SK-N-SH (cell line): ENCODE data around the gene TTC7B. TPM values are rescaled to one million over a fixed set of nuclear protein-coding genes. Genes with fewer than 3 reads are reported as not detected.

Experiments used
- CTCF ChIA-PET: fragments of 300-600, 350-600 bp; formaldehyde crosslinking; extraction: SDS; loops from one replicate; lab custom pipeline; 2021; lab: Yijun Ruan, JAX
- POLR2A ChIA-PET: fragments of 350-600 bp; sonication (Branson Sonifier 250); formaldehyde crosslinking; extraction: SDS; loops from one replicate; lab custom pipeline; 2020; ENCODE audit warnings: antibody characterized with exemption, inconsistent platforms; lab: Yijun Ruan, JAX
- DNase-seq: peaks from one replicate; pipeline ENCODE4 v3.0.0; 2012
- H2AFZ ChIP-seq: fragments of 200-600 bp; sonication (generic); 2 replicates; pipeline ENCODE4 v1.8.1; 2016; ENCODE audit warnings: antibody characterized with exemption, mild to moderate bottlenecking, low read depth
- H3F3A ChIP-seq: fragments of 200-600 bp; sonication (generic); replicated peaks from 2 replicates; pipeline ENCODE3; 2016; ENCODE audit warnings: antibody characterized with exemption, mild to moderate bottlenecking; ENCODE audit not compliant: insufficient read depth
- H3K27ac ChIP-seq, 2 experiments: fragments of 200-500 bp in 1 of 2; fragments of 200-600 bp in 1 of 2; sonication (Bioruptor generic) in 1 of 2; sonication (generic), shearing (Covaris generic) in 1 of 2; 2 replicates each; pipeline versions ENCODE4 v1.5.1 to v1.6.1; 2014 to 2016; ENCODE audit warnings: low read depth in 2 of 2, inconsistent platforms in 1 of 2, low read length in 1 of 2, mild to moderate bottlenecking in 1 of 2, mixed read lengths in 1 of 2
- H3K27me3 ChIP-seq: fragments of 200-600 bp; sonication (generic), shearing (Covaris generic); 2 replicates; pipeline ENCODE4 v1.6.1; 2016; ENCODE audit warnings: mixed run types; ENCODE audit not compliant: insufficient read depth
- H3K36me3 ChIP-seq, 2 experiments: fragments of 200-500 bp in 1 of 2; fragments of 200-600 bp in 1 of 2; sonication (Bioruptor generic) in 1 of 2; sonication (generic) in 1 of 2; replicated peaks in 1 of 2; 2 replicates each; pipeline versions ENCODE3 to v1.5.1; 2014 to 2016; ENCODE audit warnings: low read length in 1 of 2, mild to moderate bottlenecking in 1 of 2; ENCODE audit not compliant: insufficient read depth in 2 of 2, control insufficient read depth in 1 of 2
- H3K4me1 ChIP-seq, 2 experiments: fragments of 200-500 bp in 1 of 2; fragments of 200-600 bp in 1 of 2; sonication (Bioruptor generic) in 1 of 2; sonication (generic), shearing (Covaris generic) in 1 of 2; 2 replicates each; pipeline versions ENCODE4 v1.5.1 to v1.6.1; 2014 to 2016; ENCODE audit warnings: low read depth in 1 of 2, low read length in 1 of 2, mixed run types in 1 of 2; ENCODE audit not compliant: insufficient read depth in 2 of 2, control insufficient read depth in 1 of 2
- H3K4me2 ChIP-seq: fragments of 200-600 bp; sonication (generic), shearing (Covaris generic); 2 replicates; pipeline ENCODE4 v1.6.1; 2017; ENCODE audit warnings: mixed run types
- H3K4me3 ChIP-seq, 2 experiments: fragments of 200-500 bp in 1 of 2; fragments of 200-600 bp in 1 of 2; sonication (Bioruptor generic) in 1 of 2; sonication (generic), shearing (Covaris generic) in 1 of 2; 2 replicates each; pipeline versions ENCODE4 v1.5.1 to v1.8.1; 2014 to 2016; ENCODE audit warnings: low read depth in 2 of 2, inconsistent platforms in 1 of 2, low read length in 1 of 2, mild to moderate bottlenecking in 1 of 2, mixed read lengths in 1 of 2, moderate library complexity in 1 of 2
- H3K79me2 ChIP-seq: fragments of 200-600 bp; sonication (generic); 2 replicates; pipeline ENCODE4 v1.8.1; 2017; ENCODE audit warnings: mild to moderate bottlenecking; ENCODE audit not compliant: insufficient read depth
- H3K9ac ChIP-seq: fragments of 200-600 bp; sonication (generic); 2 replicates; pipeline ENCODE4 v1.6.1; 2017; ENCODE audit warnings: mixed run types
- H3K9me2 ChIP-seq: fragments of 200-600 bp; sonication (generic); 2 replicates; pipeline ENCODE4 v1.6.1; 2017; ENCODE audit warnings: mixed run types
- H3K9me3 ChIP-seq: fragments of 200-600 bp; sonication (generic); 2 replicates; pipeline ENCODE4 v1.6.1; 2017; ENCODE audit warnings: mixed run types, mild to moderate bottlenecking, moderate library complexity
- H4K20me1 ChIP-seq: fragments of 200-600 bp; sonication (generic); 2 replicates; pipeline ENCODE4 v1.6.1; 2017; ENCODE audit warnings: mild to moderate bottlenecking, mixed run types; ENCODE audit not compliant: insufficient read depth
- FOSL2 ChIP-seq: IDR thresholded peaks from 2 replicates; pipeline ENCODE4 v1.4.0; 2012; ENCODE audit warnings: low read depth, mild to moderate bottlenecking, moderate library complexity, borderline replicate concordance
- GATA2 ChIP-seq: sonication (generic); formaldehyde crosslinking; IDR thresholded peaks from 2 replicates; pipeline ENCODE4 v1.5.0; 2020; ENCODE audit warnings: mild to moderate bottlenecking, missing genetic modification reagents
- JUND ChIP-seq: IDR thresholded peaks from 2 replicates; pipeline ENCODE4 v1.4.0; 2012
- NRF1 ChIP-seq: IDR thresholded peaks from 2 replicates; pipeline ENCODE4 v1.6.1; 2012; ENCODE audit warnings: low read depth, mild to moderate bottlenecking, low read length
- POLR2AphosphoS5 ChIP-seq: IDR thresholded peaks from 2 replicates; pipeline ENCODE4 v1.6.1; 2012; ENCODE audit warnings: low read depth, low read length
- SMC3 ChIP-seq: IDR thresholded peaks from 2 replicates; pipeline ENCODE4 v1.6.1; 2012; ENCODE audit warnings: low read depth, low read length, improper control_type of control experiment
- WGBS: methylation state at CpG from one replicate; pipeline ENCODE4 v1.1.6; 2017; ENCODE audit warnings: low lambda C conversion rate; 5-methylcytosine and 5-hydroxymethylcytosine counted together
- polyA plus RNA-seq, 3 experiments: library from polyadenylated mRNA; depleted of rRNA; stranded (reverse); fragments of >200 nt; gene quantifications; 2 replicates each; pipeline ENCODE4 v1.2.3, GENCODE V29; 2012
- TF ChIP-seq, protein P1 (sequence below): fragments of 150-350 bp; IDR thresholded peaks from 2 replicates; pipeline ENCODE4 v1.6.1; 2016; ENCODE audit warnings: mild to moderate bottlenecking, low read depth, low read length
- TF ChIP-seq, protein P2 (sequence below): fragments of 150-350 bp; IDR thresholded peaks from 2 replicates; pipeline ENCODE4 v1.6.1; 2017; ENCODE audit warnings: antibody characterized with exemption, low read length, low read depth, borderline replicate concordance
- TF ChIP-seq, protein P3 (sequence below): IDR thresholded peaks from 2 replicates; pipeline ENCODE4; 2012
- TF ChIP-seq, protein P4 (sequence below): IDR thresholded peaks from 2 replicates; pipeline ENCODE4 v1.6.1; 2012; ENCODE audit warnings: mild to moderate bottlenecking, low read depth, low read length, moderate library complexity

Gene TTC7B
- polyA plus RNA-seq, 1 of the 3 experiments (the other 2 are of a cell fraction): 43.1 TPM

DNA sequence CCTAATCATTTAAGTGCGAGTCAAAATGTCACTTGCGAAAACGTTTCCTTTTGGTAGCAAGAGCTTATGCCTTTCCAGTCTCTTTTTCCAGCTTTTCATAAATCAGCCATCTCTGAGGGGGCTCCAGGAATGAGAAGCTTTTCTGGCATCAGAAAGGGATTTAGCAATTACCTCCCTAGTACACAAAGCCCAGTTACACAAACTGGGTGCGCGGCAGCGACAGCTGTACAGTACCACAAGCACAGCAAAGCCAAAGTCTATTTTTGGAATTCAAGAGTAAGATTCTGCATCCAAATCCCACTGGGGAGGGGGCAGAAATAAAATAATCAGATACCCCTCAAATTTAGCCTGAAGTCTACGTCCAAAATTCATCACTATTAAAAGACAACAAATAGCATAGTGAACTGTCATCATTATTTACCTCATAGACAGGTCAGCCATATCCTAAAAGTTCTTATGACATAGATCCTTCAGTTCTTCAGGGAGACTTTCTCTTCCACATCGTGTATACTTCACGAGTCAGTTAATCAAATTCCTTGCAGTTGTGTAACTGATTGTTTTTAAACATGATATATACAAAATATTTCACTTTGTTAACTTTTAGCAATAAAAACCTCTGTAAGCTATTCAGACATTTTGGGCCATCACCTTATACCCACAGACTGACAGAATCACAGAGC, 150.8 kb downstream of the TTC7B start:
- Histone ChIP-seq H3K79me2 (no peaks in the 10 kb centered on the region), H3K27ac (no peak overlapping the region), H3K9me2 (no peaks in the 10 kb centered on the region), H3K9me3 (no peaks in the 10 kb centered on the region), H3K36me3 (peaks cover 0 to 12% of the 10 kb centered on the region in 2 experiments), H3K4me3 (no peak overlapping the region), H3K27me3 (no peaks in the 10 kb centered on the region), H2AFZ (no peak overlapping the region), H3K4me2 (no peak overlapping the region), H4K20me1 (no peaks in the 10 kb centered on the region), H3K4me1 (peaks cover 3 to 4% of the 10 kb centered on the region in 2 experiments; a peak in 1 of 4 replicates), H3K9ac (no peak overlapping the region), H3F3A (no peaks in the 10 kb centered on the region)
- no peak for DNase-seq
- 86% methylated on average over 9 of the region's 9 CpGs for WGBS
- POLR2A ChIA-PET: no interaction called here
- CTCF ChIA-PET: no interaction called here
- TF ChIP-seq POLR2AphosphoS5 (no peak), SMC3 (no peak), FOSL2 (no peak), GATA2 (CRISPR knock-in tag) (no peak), NRF1 (no peak), JUND (no peak)
- TF ChIP-seq, protein P1, sequence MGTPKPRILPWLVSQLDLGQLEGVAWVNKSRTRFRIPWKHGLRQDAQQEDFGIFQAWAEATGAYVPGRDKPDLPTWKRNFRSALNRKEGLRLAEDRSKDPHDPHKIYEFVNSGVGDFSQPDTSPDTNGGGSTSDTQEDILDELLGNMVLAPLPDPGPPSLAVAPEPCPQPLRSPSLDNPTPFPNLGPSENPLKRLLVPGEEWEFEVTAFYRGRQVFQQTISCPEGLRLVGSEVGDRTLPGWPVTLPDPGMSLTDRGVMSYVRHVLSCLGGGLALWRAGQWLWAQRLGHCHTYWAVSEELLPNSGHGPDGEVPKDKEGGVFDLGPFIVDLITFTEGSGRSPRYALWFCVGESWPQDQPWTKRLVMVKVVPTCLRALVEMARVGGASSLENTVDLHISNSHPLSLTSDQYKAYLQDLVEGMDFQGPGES: no peak
- TF ChIP-seq, protein P2, sequence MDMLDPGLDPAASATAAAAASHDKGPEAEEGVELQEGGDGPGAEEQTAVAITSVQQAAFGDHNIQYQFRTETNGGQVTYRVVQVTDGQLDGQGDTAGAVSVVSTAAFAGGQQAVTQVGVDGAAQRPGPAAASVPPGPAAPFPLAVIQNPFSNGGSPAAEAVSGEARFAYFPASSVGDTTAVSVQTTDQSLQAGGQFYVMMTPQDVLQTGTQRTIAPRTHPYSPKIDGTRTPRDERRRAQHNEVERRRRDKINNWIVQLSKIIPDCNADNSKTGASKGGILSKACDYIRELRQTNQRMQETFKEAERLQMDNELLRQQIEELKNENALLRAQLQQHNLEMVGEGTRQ: no peak
- TF ChIP-seq, protein P3, sequence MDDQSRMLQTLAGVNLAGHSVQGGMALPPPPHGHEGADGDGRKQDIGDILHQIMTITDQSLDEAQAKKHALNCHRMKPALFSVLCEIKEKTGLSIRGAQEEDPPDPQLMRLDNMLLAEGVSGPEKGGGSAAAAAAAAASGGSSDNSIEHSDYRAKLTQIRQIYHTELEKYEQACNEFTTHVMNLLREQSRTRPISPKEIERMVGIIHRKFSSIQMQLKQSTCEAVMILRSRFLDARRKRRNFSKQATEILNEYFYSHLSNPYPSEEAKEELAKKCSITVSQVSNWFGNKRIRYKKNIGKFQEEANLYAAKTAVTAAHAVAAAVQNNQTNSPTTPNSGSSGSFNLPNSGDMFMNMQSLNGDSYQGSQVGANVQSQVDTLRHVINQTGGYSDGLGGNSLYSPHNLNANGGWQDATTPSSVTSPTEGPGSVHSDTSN: no peak
- TF ChIP-seq, protein P4, sequence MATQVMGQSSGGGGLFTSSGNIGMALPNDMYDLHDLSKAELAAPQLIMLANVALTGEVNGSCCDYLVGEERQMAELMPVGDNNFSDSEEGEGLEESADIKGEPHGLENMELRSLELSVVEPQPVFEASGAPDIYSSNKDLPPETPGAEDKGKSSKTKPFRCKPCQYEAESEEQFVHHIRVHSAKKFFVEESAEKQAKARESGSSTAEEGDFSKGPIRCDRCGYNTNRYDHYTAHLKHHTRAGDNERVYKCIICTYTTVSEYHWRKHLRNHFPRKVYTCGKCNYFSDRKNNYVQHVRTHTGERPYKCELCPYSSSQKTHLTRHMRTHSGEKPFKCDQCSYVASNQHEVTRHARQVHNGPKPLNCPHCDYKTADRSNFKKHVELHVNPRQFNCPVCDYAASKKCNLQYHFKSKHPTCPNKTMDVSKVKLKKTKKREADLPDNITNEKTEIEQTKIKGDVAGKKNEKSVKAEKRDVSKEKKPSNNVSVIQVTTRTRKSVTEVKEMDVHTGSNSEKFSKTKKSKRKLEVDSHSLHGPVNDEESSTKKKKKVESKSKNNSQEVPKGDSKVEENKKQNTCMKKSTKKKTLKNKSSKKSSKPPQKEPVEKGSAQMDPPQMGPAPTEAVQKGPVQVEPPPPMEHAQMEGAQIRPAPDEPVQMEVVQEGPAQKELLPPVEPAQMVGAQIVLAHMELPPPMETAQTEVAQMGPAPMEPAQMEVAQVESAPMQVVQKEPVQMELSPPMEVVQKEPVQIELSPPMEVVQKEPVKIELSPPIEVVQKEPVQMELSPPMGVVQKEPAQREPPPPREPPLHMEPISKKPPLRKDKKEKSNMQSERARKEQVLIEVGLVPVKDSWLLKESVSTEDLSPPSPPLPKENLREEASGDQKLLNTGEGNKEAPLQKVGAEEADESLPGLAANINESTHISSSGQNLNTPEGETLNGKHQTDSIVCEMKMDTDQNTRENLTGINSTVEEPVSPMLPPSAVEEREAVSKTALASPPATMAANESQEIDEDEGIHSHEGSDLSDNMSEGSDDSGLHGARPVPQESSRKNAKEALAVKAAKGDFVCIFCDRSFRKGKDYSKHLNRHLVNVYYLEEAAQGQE: no peak
